ENCODE measurements around the gene RAPGEF1. TPM values are rescaled to one million over a fixed set of nuclear protein-coding genes. Genes with fewer than 3 reads are reported as not detected.

Gene RAPGEF1
- total RNA-seq, 1 experiment from 2014 or later, result 61.5 TPM

DNA sequence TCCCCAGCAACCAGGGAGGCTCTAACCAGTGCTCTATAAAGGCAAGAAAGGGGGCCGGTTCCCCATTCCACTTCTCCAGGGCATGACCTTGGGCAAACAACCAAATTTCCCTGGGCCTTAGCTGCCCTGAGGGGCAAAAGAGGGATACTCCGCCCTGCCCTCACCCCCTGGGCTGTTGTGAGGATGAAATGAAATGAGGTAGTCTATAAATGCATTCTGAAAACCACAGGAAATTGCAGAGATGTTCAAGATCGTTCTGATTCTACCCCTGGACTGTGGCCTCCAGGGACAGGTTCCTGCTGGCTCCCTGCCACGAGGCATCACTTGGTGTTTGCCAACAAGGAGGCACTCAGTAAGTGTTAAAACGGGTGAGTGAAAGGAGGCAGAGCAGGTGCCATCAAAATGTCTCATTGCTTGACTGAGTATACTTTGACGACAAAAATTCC lies 5.7 kb downstream of the RAPGEF1 start:
- no peak overlapping the region for H3K4me3 ChIP-seq (ENCODE audit: low read depth, low read length, poor library complexity, severe bottlenecking)
- TF ChIP-seq, protein P1, sequence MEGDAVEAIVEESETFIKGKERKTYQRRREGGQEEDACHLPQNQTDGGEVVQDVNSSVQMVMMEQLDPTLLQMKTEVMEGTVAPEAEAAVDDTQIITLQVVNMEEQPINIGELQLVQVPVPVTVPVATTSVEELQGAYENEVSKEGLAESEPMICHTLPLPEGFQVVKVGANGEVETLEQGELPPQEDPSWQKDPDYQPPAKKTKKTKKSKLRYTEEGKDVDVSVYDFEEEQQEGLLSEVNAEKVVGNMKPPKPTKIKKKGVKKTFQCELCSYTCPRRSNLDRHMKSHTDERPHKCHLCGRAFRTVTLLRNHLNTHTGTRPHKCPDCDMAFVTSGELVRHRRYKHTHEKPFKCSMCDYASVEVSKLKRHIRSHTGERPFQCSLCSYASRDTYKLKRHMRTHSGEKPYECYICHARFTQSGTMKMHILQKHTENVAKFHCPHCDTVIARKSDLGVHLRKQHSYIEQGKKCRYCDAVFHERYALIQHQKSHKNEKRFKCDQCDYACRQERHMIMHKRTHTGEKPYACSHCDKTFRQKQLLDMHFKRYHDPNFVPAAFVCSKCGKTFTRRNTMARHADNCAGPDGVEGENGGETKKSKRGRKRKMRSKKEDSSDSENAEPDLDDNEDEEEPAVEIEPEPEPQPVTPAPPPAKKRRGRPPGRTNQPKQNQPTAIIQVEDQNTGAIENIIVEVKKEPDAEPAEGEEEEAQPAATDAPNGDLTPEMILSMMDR (conservative IDR thresholded peaks at IDR 0.05; ENCODE audit: low read depth, low read length), result no peak
- TF ChIP-seq EZH2 (IDR thresholded peaks at IDR 0.05; ENCODE audit: borderline replicate concordance, low read depth, low read length, poor library complexity, severe bottlenecking), result no peak
- CTCF ChIA-PET, result interaction anchor here (1.1 kb wide), 1 partner anchor 143 kb away, joined by 4 read pairs; no protein-coding TSS in a partner anchor

DNA sequence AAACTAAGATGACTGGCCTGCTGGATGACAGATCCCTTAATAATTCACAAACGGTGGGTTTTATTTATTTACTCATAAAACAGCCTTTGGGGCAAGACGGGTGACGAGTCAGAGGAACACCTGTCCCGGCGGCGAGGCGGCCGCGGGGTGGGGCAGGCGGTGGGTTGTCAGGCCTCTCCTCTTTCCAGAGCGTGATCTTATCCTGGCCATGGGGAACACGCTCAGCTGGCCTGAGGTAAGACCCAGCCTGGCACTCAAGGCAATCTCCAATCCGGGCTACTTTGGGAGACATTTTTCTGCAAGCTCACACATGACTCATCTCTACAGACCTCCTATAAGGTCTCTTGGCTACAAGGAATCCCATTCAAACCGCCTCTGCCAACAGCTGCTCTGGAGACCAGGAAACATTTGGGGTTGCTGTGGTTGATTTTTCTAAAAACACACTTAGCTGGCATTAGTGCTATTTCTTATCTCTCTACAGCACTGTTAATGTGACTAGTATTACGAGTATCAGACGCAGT lies 6.3 kb downstream of the RAPGEF1 start:
- DNase-seq (ENCODE audit: low spot score), result peak; percentile 84
- peak overlapping the region; percentile 51 for H3K27ac ChIP-seq (ENCODE audit: low read depth, low read length, poor library complexity, severe bottlenecking)
- no peaks in the 10 kb centered on the region for H3K36me3 ChIP-seq (ENCODE audit: insufficient read depth, low read length, poor library complexity, severe bottlenecking)
- H3K27me3 ChIP-seq (replicated peaks; ENCODE audit: insufficient read depth, low read depth, low read length, poor library complexity), result no peaks in the 10 kb centered on the region
- no peaks in the 10 kb centered on the region for H3K9me3 ChIP-seq (ENCODE audit: low read depth, low read length, poor library complexity, severe bottlenecking)
- TF ChIP-seq EZH2 (IDR thresholded peaks at IDR 0.05; ENCODE audit: borderline replicate concordance, low read depth, low read length, poor library complexity, severe bottlenecking), result no peak
- TF ChIP-seq, protein P1 (conservative IDR thresholded peaks at IDR 0.05; ENCODE audit: low read depth, low read length), result no peak
- intact Hi-C loops (cut with micrococcal nuclease; ENCODE audit: unreplicated experiment), result no loop called here
- H3K4me1 ChIP-seq (ENCODE audit: insufficient read depth, low read length, poor library complexity, severe bottlenecking), result peaks cover 35% of the 10 kb centered on the region
- POLR2A ChIA-PET (ENCODE audit: low non-redundant PET), result no interaction called here
- CTCF ChIA-PET, result interaction anchor here (1.1 kb wide), 1 partner anchor 142 kb away, joined by 4 read pairs; no protein-coding TSS in a partner anchor
- no peak overlapping the region for H3K4me3 ChIP-seq (ENCODE audit: low read depth, low read length, poor library complexity, severe bottlenecking)
- BruUV-seq (replicated peaks), result no TSS peak

More for the DNA sequence above, 5.7 kb downstream of the RAPGEF1 start:
- POLR2A ChIA-PET (ENCODE audit: low non-redundant PET), result no interaction called here
- peak; percentile 68 for DNase-seq (ENCODE audit: low spot score)
- H3K9me3 ChIP-seq (ENCODE audit: low read depth, low read length, poor library complexity, severe bottlenecking), result no peaks in the 10 kb centered on the region
- no TSS peak for BruUV-seq (replicated peaks)
- peaks cover 32% of the 10 kb centered on the region for H3K4me1 ChIP-seq (ENCODE audit: insufficient read depth, low read length, poor library complexity, severe bottlenecking)
- intact Hi-C loops (cut with micrococcal nuclease; ENCODE audit: unreplicated experiment), result no loop called here
- peak overlapping the region; percentile 51 for H3K27ac ChIP-seq (ENCODE audit: low read depth, low read length, poor library complexity, severe bottlenecking)
- no peaks in the 10 kb centered on the region for H3K27me3 ChIP-seq (replicated peaks; ENCODE audit: insufficient read depth, low read depth, low read length, poor library complexity)
- H3K36me3 ChIP-seq (ENCODE audit: insufficient read depth, low read length, poor library complexity, severe bottlenecking), result no peaks in the 10 kb centered on the region

DNA sequence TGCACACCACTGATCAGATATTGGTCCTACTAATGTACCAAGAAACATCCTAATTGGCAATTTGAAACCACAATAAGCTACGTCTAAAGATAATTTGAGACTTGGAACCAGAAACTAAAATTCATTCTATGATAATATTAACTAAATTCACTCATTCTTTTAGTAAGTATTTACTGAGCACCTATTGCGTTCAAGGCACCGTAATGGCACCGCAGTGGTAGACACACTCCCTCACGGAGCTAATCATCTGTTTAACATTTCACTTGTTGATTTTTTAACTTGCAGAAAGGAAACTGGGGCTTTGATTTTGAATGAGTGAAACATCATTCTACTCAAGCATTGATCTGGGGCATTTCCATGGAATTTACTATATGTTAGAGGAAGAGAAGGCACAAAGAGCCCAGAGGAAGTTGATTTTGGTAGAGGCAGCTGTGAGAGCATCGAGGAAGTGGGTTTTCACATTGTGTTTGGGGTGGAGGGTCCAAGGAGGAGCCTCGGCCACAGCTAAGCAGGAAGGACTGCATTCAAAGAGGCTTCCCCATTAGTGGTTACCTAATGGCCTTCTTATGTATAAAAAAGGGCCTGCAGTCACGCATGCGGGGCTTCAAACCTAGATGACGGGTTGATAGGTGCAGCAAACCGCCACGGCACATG lies 7.1 kb downstream of the RAPGEF1 start:
- peaks cover 44% of the 10 kb centered on the region for H3K4me1 ChIP-seq (ENCODE audit: insufficient read depth, low read length, poor library complexity, severe bottlenecking)
- ChIA-PET CTCF (interaction anchor here (0.5 kb wide), 1 partner anchor 10 kb away, joined by 4 read pairs; no protein-coding TSS in a partner anchor), POLR2A (ENCODE audit: low non-redundant PET) (no interaction called here)
- intact Hi-C loops (cut with micrococcal nuclease; ENCODE audit: unreplicated experiment), result no loop called here
- H3K36me3 ChIP-seq (ENCODE audit: insufficient read depth, low read length, poor library complexity, severe bottlenecking), result no peaks in the 10 kb centered on the region
- no peak for DNase-seq (ENCODE audit: low spot score)
- no peak for TF ChIP-seq EZH2 (IDR thresholded peaks at IDR 0.05; ENCODE audit: borderline replicate concordance, low read depth, low read length, poor library complexity, severe bottlenecking)
- TF ChIP-seq, protein P1 (conservative IDR thresholded peaks at IDR 0.05; ENCODE audit: low read depth, low read length), result no peak
- no peak overlapping the region for H3K4me3 ChIP-seq (ENCODE audit: low read depth, low read length, poor library complexity, severe bottlenecking)
- no peaks in the 10 kb centered on the region for H3K27me3 ChIP-seq (replicated peaks; ENCODE audit: insufficient read depth, low read depth, low read length, poor library complexity)
- no TSS peak for BruUV-seq (replicated peaks)
- H3K27ac ChIP-seq (ENCODE audit: low read depth, low read length, poor library complexity, severe bottlenecking), result no peak overlapping the region
- no peaks in the 10 kb centered on the region for H3K9me3 ChIP-seq (ENCODE audit: low read depth, low read length, poor library complexity, severe bottlenecking)

Data from A673 (cell line).